Hematopoietic multipotent progenitor cell (in vitro differentiated cells): ENCODE data around the gene FRMD4A. TPM values are rescaled to one million over a fixed set of nuclear protein-coding genes. Genes with fewer than 3 reads are reported as not detected.
"Not testable (repeated sequence)": the region's sequence is repeated elsewhere in the genome, so short reads cannot be mapped to it uniquely, and the experiment has no call there.

ENCODE experiments used
- DNase-seq, 3 donors: peaks; one replicate each; pipeline ENCODE4 v3.0.0-alpha.2; 2011 to 2015; ENCODE audit warnings: low read depth in 2 of 3, low spot score in 2 of 3
- total RNA-seq: library from RNA; depleted of rRNA; stranded (reverse); fragments of >200 nt; gene quantifications from one replicate; pipeline ENCODE4 v1.2.3, GENCODE V29; 2012

FRMD4A gene
- total RNA-seq, 1 donor = 0.54 TPM

DNA sequence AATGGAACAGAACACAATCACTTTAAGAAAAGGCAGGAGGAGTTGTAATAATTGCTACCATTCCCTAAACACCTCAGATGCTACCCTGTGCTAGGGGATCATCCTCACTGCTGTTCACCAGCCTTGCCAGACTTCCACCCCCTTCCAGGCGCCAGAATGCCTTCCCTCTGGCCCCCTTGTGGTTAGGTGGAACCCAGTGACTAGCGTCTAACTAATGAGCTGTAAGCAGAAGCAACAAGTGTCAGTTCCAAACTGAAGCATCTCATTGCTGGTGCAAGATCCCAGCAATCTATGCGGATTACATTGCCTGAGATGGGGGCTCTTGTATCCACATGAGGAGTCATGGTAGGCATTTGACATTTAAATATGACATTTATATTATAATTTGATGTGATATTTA lies 86.6 kb downstream of the FRMD4A start:
- DNase-seq = no peak

DNA sequence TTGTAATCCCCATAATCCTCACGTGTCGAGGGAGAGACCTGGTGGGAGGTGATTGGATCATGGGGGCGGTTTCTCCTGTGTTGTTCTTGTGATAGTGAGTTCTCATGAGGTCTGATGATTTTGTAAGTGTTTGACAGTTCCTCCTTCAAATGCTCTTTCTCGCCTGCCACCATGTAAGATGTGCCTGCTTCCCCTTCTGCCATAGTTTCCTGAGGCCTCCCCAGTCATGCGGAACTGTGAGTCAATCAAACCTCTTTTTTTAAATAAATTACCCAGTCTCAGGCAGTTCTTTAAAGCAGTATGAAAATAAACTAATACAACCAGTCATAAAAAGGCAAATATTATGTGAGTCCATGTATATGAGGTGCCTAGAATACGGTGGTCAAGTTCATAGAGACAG lies 87.5 kb downstream of the FRMD4A start:
- DNase-seq = no peak

DNA sequence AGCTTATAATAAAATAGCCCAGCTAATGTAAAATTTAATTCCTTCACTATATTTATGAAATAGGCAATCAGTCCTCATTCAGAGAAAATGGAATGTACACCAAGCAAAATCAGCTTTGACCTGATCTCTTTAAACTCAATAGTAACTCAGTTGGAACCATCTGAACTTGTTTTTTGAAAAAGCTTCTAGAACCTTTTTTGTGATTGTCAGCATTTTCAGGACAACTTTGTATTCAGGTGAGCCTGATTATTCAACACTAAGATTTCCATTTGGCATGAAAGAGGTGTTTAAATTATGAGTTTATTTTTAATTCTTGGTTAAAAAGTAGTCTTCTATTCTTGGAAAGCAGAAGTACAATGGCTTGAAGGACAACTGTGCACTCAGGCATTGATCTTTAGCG lies 89.5 kb downstream of the FRMD4A start:
- DNase-seq = no peak

DNA sequence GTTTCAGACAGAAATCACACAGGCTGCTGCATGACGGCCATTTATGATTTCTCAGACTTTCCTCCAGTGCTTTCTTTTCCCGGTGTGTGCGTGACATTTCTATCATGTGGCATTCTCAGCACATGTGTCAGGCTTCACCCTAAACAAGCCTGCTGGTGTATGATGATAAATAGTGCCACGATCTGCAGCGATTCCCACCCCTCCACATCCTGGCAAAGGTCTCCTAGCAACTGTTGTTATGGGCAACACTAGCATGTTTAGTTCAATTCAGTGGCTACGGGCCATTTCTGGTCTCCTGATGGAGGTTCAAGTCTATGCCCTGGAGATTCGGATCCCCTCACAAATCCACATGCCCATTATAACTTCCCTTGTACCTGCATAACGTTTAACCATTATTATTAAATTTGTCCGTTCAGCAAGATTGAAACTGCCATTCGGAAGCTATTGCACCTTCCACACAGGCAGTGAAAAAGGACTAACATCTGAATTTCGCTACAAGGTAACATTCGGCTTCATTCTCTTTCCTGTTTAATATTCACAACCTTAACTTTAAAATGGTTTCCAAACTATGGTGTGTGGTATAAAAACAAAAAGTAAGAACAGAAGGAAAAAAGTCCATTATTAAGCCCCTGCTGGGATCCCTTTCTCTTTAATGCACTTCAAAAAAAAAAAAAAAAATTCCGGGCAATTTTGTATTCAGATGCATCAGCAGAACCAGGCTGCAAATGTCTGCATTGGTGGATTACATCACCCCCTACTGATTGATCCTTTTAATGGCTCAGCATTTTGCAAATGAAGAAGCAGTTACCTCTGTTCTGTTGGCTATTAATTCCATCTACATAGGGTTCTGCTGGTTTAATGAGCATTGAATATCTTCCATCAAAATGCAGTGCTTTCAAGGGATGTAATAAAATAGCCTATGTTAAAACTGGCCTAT lies 90.2 kb downstream of the FRMD4A start:
- DNase-seq = no peak

DNA sequence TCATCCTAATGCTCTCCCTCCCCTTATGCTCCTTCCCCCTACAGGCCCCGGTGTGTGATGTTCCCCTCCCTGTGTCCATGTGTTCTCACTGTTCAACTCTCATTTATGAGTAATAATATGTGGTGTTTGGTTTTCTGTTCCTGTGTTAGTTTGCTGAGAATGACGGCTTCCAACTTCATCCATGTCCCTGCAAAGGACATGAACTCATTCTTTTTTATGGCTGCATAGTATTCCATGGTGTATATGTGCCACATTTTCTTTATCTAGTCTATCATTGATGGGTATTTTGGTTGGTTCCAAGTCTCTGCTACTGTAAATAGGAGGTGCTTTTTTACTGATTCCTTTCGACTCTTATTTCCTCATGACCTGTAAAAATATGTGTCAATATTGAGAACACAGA lies 92.1 kb downstream of the FRMD4A start:
- not testable (repeated sequence) for DNase-seq

DNA sequence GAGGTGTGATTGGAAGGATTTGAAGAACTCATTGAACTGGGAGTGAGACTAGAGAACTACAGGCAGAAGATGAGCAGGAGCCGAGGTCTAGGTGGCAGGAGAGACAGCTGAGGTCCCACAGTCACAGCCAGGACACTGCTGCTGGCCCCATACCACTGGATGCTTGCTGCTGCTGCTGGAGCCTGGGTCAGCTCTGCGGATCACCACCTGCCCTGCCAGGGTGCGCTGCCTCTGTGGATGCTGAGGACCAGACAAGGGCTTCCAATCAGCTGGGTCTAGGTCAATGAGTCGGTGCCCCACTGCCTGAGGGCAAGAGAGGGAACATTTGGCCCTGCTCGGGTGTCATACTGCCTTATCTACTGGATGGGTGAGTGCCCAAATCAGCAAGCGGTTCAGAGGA lies 94.4 kb downstream of the FRMD4A start:
- DNase-seq = no peak

DNA sequence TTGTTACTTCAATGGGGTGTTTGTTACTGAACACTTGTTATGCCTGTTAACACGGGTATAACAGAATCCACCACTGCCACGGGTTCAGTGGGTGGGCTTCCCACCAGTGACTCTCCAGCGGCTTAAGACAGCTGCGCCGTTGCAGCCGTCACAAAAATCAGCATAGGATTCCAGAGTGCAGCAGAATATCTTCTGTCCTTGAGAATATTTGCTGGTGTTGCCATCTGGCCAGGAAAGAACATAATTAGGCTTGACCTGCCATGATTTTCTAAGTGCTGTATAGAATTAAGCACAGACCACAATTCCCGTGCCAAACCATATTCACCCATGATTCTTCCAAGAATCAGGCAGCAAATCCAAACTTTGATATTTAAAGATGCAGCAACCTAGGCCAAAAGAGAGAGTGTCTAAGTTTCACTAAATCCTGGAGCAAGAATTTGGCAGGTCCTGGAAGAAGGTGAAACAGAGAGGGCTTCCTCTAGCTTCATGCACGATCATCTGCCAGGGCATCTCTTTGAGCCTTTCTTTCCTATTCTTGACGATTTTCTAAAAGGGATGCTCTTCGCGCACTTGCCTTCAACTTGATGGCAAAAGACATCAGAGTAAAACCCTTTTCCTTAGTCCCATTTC lies 95.0 kb downstream of the FRMD4A start:
- no peak for DNase-seq

DNA sequence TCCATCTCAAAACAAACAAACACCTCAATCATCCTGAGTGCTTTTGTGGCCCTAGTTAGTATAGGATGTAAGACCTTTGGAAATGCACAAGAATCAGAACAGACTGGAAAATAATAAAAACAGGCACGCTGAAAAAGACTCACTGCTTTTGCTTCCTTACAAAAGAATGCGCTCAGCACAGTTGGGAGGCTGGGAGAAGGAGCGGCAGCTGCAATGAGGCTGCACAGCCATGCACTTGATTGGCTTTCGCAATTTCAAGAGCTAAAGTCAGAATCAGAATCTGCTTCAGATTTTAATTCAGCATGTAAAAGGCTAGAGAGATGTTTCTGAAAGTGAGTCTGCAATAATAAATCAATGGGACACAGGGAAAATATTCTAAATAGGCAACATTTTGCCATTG lies 97.2 kb downstream of the FRMD4A start:
- no peak for DNase-seq

DNA sequence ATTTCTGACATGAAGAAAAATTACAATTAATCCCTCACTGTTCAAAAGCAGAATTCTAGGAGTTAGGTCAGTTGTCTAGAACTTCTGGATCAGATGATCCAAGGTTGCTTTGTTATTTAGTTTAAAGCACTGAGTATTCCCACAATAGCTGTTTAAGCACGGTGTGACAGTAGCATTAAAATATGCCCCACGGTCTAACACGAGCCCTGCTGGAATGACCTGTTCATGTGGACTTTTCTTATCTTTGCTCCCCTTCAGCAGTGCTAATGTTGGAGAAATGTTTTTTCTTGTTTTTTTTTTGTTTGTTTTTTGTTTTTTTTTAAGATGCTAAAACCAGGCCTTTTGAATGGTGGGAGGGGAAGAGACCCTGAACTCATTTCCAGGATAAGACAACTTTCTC lies 101.9 kb downstream of the FRMD4A start:
- DNase-seq = not testable (repeated sequence)

DNA sequence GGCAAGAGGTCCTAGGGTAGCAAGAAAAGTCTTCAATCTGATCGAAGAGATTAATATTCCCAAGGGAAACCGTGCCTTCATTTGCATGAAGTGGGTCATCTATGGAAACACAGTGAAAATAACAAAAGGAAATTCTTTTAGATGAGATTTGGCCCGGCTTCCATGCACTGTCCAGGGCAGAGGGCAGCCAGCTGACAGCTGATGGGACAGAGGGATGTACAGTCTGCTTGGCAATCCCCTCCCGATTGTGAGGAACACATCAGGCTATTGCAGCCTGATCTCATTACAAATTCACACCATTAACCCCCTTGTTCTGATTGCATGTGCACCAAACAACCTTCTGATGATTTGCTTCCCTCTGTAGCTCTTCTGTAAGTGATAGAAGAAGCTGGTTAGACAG lies 105.3 kb downstream of the FRMD4A start:
- no peak for DNase-seq

DNA sequence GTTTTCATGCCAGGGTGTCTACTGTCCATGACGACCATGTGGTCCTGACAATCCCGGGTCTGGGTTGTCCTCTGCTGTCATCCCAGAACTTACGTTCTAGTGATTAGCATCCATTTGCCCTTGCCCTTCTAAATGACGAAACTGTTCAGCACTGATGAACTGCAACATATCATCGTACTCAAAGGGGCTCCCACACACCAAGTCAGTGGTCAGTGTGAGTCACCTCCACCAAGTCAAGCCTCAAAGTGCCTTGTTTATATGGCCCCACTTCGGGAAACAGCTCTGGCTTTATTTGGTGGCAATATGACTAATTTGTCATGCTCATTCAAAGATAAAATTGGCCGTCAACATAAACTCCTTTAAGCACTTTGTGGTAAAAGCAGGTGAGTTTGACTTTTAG lies 110.7 kb downstream of the FRMD4A start:
- DNase-seq = no peak

DNA sequence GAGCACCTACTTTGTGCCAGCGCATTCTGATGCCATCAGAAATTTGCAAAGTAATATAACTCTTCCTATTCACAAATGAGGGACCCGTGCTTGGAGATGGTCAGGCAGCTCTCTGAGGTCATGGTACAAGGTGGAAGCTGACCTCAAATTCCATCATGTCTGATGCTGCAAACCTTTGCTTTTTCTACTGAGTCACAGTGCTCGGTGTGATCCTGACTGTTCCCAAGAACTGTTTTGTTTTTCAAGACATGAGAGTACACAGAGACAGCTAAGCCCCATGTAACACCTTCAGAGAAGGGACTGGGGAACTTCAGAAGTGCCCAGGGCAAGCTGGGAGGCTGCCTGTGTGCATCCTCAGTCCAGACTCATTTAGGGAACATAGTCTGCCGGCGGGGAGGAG lies 111.3 kb downstream of the FRMD4A start:
- no peak for DNase-seq

DNA sequence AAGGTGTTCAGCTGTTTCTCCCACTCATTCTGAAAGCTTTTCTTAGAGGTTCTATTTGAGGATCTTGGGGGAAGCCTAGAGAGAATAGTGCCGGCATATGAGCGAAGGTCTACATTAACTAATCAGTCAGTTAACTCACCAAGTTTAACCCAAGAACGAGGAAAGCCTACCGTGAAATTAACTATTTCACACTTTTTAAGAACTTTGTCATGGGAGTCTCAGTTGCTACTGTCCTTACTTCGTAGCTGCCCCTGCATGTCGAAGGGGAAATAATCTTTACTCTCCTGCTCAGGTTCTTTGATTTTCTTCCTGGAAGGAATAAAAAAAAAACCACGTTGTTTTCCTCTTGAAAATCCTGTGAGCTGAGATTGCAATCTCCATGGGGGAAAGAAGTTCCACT lies 115.1 kb downstream of the FRMD4A start:
- no peak for DNase-seq

DNA sequence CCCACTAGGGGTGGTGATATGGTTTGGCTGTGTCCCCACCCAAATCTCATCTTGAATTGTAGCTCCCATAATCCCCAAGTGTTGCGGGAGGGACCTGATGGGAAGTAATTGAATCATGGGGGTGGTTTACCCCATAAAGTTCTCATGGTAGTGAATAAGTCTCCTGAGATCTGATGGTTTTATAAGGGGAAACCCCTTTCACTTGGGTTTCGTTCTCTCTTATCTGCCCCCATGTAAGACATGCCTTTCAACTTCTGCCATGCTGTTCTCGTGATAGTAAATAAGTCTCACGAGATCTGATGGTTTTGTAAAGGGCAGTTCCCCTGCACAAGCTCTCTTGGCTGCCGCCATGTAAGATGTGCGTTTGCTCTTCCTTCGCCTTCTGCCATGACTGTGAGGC lies 117.0 kb downstream of the FRMD4A start:
- not testable (repeated sequence) for DNase-seq

DNA sequence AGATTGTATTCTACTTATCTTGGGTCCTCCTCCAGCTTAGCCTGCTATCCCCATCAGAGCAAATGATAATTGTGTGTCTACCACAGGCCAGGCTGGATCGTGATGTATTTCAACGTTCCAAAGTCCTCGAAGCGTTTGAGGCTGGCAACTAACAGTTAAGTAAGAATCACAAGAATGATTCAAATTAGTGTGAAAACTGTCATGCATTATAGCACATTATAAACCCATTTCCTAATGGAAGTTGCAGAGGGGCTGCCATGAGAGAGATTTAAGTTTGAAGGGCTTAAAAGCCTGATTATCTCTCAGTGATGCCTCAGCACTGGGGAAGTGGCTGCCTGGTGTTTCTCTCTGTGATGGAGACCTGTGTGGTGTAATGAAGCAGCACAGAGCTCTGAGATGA lies 119.1 kb downstream of the FRMD4A start:
- DNase-seq = no peak

DNA sequence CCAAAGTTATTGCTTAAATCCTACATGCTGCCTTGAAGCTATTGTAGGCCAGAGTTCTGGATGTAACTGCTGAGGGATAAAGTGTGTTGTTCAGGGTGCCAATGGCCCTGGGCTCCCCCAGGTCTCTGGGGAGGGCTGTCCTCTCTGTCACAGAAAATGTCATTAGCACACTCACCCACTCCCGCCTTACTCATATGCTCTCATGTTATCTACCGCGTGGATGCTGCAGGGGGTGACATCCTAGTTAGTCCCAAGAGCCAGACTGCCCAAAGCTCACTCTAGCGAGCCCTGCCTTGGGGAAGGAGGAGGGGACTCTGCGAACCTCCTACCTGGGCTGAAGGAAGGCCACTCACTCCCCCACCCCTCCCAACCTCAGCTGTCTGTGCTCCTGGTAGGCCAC lies 122.5 kb downstream of the FRMD4A start:
- no peak for DNase-seq

DNA sequence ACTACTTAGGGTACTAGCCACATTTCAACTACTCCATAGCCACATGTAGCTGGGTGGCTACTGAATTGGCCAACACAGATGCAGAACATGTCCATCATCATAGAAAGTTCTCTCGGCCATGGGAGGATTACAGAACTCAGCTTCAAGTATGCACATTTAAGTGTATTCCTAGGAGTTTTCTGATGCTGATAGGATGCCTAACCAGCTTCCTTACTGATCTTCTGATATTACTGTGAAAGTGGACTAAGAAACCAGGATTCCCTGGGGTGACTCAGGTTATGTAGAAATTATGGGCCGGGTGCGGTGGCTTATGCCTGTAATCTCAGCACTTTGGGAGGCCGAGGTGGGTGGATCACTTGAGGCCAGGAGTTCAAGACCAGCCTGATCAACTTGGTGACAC lies 125.5 kb downstream of the FRMD4A start:
- DNase-seq = no peak

DNA sequence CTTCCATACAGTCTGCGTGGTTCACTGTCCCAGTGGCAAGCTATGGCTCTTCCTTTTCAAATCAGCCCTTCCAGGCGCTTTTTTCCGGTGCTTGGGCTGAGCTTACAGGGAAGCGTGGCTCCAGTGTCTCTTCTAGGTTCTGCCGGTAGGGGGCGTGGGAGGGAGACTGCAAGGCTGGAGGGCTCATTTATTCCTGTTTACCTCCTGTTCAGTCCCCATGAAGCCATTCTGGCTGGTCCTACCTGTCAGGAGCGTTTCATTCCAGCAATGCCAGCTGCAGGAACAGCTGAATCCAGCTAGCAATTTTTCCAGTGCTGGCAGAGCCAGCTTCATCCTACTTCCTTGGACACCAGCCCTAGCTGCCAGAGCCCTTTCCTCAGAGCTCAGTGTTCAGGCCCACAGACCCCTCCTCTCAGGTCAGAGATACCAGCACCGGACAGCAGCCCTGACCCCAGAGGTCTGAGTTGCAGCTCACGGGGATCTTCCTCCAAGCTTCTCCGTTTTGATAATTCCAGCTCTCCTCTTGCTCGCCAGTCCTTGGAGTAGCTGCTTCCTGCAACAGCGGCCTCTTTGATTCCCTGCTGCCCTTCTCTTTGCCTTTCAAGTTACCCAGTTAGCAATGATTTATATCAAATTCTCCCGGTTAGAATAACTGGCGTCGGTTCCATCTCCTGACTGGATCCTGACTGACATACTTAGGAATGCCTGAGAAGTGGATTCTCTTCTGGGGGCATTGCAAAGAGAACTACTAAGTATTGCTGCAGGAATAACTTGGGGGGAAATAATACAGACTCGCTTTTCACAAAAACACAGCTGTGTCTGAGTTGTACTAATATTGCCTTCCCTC lies 129.8 kb downstream of the FRMD4A start:
- DNase-seq = no peak

DNA sequence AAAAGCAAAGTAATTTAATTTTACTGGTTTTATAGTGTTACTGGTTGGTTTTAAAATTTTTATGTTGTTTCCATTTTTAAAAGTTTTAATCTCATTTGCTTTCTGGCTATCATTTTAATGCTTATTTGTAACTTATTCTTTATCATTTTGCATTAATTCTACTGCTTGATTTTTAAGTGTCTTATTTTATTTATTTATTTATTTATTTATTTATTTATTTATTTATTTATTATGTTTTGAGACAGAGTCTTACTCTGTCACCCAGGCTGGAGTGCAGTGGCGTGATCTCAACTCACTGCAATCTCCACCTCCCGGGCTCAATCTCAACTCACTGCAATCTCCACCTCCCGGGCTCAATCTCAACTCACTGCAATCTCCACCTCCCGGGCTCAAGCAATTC lies 131.6 kb downstream of the FRMD4A start:
- not testable (repeated sequence) for DNase-seq

DNA sequence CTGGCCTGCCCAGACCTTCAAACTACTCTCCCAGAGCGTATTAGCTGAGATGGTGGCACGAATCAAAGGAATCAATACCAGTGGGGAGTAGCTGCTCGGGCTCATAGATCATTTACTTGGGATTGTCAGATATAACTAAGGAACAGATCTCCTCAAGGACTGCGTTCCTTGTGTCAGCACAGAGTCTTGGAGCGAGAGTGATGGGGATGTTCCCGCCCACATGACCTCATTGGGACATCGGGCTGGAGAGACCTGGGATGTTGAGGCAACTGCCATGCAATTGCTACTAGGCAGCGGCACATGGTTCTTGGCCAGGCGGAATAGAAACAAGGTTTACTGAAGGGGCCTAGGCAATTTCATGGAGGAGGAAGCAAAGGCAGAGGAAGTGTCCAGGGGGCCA lies 132.6 kb downstream of the FRMD4A start:
- no peak for DNase-seq

DNA sequence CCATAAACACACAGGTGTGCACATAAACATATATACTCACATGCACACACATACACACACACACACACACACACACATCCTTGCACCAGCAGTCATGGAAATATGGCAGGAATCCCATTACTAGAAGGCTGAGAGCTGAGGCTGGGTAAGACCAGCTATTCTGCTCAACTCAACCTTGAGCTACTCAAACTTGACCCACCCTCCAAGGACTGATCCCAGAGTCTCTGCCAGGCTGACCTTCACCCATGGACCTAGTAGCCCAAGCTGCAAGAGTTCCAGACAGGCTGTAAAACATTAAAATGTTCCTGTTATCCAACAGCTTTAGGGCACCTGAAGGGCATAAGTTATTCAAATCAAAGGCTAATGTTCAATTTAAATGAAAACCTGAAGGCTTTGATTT lies 134.6 kb downstream of the FRMD4A start:
- DNase-seq = no peak
